GM12864 (cell line): Measurements from ENCODE around the gene MYO7B.

Experiments used
- DNase-seq: peaks from one replicate; pipeline ENCODE4 v3.0.0-alpha.2; 2011; ENCODE audit warnings: low read depth
- H3K4me3 ChIP-seq: 2 replicates; pipeline ENCODE4 v1.5.1; 2011; ENCODE audit warnings: mild to moderate bottlenecking, low read depth, low read length, control low read depth
- TF ChIP-seq, protein P1 (sequence below): IDR thresholded peaks from 2 replicates; pipeline ENCODE4 v1.5.1; 2011; ENCODE audit warnings: low read depth, mild to moderate bottlenecking, moderate library complexity, low read length, control low read depth, inconsistent platforms; ENCODE audit errors: missing control alignments

The MYO7B gene

DNA sequence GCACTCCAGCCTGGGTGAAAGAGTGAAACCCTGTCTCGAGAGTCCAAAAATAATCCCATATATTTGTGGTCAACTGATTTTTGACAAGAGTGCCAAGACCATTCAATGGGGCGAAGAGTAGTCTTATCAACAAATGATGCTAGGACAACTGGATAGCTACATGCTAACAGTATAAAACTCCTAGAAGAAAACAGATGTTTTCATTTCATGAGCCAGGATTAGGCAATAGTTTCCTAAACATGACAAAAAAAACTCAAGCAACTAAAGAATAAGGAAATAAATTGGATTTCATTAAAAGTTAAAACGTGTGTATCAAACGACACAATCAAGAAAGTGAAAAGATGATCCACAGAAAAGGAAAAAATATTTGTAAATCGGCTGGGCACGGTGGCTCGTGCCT lies 133.6 kb downstream of the MYO7B start:
- TF ChIP-seq, protein P1, sequence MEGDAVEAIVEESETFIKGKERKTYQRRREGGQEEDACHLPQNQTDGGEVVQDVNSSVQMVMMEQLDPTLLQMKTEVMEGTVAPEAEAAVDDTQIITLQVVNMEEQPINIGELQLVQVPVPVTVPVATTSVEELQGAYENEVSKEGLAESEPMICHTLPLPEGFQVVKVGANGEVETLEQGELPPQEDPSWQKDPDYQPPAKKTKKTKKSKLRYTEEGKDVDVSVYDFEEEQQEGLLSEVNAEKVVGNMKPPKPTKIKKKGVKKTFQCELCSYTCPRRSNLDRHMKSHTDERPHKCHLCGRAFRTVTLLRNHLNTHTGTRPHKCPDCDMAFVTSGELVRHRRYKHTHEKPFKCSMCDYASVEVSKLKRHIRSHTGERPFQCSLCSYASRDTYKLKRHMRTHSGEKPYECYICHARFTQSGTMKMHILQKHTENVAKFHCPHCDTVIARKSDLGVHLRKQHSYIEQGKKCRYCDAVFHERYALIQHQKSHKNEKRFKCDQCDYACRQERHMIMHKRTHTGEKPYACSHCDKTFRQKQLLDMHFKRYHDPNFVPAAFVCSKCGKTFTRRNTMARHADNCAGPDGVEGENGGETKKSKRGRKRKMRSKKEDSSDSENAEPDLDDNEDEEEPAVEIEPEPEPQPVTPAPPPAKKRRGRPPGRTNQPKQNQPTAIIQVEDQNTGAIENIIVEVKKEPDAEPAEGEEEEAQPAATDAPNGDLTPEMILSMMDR: no peak
- DNase-seq: no peak
- no peak overlapping the region for H3K4me3 ChIP-seq

DNA sequence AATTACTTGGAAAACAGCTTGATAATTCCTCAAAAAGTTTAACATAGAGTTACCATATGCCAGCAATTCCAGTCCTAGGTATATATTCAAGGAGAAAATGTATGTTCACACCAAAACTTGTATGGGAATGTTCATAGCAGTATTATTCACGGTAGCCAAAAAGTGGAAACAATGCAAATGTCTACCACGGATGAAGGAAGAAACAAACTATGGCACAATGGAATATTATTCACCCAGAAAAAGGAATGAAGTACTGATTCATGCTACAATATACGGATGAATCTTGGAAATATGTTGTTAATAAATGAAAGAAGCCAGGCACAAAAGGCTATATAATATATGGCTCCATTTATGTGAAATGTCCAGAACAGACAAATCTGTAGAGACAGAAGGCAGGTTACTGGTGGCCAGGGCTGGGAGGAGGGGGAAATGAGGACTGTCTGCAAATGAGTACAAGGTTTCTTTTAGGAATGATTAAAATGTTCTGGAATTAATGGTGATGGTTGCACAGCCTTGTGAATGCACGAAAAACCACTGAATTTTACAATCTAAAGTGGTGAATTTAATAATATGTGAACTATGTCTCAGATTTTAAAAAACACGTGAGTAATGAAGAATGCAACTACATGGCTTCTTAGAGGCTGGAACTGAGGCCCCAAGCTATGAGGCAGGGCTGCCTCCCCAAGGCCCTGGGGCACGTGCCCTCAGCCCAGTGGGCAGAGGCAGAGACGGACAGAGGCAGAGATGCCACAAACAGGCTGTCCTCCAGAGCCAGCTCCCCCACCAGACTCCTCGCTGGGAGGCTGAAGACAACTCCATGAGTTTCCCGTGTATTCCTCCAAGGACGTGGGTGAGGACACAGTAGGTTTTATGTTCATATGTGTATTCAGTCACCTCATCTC lies 134.8 kb downstream of the MYO7B start:
- no peak overlapping the region for H3K4me3 ChIP-seq
- DNase-seq: no peak
- TF ChIP-seq, protein P1: no peak

DNA sequence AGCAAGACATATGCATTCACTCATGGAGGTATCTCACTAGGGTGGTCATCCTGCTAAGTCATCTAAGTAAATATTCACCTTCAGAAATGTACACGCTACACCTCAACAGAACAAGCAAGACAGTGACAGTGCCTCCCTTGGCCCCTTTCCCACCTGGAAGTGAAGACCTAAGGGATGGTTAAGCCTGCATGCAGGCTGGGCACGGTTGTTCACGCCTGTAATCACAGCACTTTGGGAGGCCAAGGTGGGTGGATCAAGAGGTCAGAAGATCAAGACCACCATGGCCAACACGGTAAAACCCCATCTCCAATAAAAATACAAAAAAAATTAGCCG lies 135.4 kb downstream of the MYO7B start:
- TF ChIP-seq, protein P1: no peak
- no peak for DNase-seq
- no peak overlapping the region for H3K4me3 ChIP-seq

DNA sequence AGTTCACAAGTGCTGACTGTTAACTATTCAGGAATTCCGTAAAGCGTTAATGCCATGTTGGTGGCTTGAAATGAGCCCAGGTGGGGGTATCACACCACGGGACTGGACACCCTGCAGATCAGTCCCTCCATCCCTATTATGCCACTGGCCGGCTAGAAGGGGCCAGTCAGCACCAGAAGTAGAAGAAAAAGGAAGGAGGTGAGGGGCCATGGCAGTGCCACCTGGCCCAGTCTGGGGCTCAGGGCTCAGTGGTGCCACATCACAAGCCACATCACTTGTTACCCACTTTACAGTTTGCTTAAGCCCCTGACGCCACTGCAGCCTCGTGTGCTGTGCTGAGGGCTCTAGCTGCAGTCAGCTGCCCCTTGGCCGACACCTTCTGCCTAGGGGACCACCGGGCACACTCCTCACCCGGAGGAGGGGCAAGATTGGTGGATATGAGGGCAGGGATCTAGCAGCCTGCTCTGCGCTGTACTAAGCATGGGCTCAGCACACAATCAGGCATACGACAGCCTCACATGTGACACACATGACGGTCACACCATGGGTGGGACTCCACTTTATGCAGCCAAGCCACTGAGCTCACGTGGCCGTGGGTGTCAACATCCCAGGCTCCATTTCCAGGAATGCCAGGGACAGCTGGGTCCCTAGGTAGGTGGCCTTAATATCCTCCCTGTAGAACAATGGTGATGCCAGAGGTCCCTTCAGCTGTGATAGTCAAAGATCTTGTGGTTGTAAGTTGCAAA lies 136.2 kb downstream of the MYO7B start:
- no peak for DNase-seq
- H3K4me3 ChIP-seq: no peak overlapping the region
- TF ChIP-seq, protein P1: no peak

DNA sequence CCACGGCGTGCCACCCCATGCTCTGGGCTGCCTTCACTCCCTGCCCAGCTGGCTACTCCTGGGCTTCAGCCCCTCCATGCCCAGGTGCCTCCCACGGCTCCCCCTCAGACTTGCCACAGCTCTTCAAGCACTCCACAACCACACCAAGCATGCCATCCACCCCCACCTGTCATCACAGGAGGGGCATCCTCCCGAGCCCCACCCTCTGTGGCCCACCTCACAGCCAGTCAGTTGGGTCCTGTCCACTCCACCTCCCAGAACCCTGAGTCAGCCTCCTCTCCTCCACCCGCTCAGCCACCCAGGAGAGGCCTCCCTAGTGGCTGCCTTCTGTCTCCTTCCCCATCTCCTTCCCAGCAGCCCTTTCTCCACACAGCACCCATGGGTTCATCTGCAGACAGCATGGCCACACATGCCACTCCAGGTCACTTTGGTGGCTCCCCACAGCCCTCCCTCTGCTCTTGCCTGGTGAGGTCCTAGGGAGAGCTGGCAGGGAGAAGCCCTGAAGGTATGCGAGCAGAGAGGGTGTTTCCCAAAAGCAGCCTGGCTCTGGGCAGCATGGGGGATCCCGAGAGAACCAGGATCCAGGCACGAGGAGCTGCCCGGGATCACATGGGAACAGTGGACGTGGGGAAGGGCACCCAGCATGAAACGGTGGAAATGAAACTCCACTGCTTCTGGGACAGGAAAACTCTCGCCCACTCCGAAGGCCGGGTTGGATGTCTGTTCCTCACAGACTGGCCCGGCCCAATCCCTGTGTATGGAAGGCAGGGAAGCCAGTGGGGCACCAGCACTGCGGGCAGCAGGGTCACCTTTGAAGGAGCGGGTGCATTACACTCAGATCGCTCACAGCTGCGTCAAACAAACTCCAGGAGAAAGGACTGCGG lies 137.1 kb downstream of the MYO7B start:
- TF ChIP-seq, protein P1: no peak
- H3K4me3 ChIP-seq: no peak overlapping the region
- no peak for DNase-seq

DNA sequence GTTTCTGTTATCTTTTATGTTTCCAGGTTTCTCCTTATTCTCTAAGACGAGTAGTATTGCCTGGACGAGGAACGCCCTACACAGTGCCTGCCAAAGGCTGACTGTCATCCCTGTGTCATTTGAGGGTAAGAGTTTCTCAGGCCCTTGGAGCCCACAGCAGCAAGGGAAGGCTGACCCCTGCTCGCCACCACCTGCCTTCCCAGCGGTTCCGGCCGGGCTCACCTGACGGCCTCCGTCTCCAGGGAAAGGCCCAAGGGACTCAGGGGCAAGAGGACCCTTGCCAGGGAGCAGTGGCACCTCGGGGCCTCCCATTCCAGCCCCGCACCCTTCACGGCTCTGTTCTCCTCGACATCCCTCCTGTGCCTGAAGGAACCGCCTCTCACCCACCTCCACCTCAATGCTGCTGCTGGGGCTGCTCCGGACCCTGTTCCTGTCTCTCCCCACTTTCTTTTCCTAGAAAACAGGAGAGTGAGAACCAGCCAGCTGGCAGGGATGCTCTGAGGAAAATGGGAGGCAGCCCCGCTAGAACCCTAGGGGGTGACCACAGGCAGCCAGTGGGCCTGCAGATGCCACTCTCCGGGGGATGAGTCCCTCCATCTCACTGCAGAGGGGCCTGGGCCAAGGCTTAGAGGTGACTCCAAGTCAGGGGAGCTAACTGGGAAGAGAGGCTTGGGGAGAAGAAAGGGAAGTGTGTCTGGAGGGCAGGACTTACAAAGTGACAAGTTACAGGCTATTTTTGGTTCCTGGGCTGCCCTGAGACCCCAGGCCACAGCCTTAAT lies 138.0 kb downstream of the MYO7B start:
- no peak overlapping the region for H3K4me3 ChIP-seq
- TF ChIP-seq, protein P1: no peak
- no peak for DNase-seq
